ENCODE measurements around the gene TNFSF13B.
"Not testable (repeated sequence)": the region's sequence is repeated elsewhere in the genome, so short reads cannot be mapped to it uniquely, and the experiment has no call there.

The TNFSF13B gene

DNA sequence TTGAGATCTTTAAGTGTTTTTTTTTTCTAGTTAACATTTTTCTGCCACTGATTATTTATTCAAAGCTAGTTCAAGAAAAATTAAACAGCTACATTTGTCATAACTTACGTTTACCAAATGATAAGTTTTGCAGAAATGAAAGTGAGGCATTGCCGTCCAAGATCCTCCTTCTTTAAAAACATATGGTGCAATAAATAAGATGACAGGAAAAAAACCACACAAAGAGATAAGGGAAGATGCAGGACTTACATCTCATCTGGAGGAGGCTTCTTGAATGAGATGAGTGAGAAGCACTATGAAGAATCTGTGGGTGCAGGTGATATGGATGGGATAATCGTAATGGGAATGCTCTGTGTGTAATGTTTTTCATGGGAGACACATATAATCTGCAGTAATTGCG lies 12.4 kb downstream of the TNFSF13B start:
- DNase-seq (ENCODE audit: low read depth in 2 of 2) = no peak

DNA sequence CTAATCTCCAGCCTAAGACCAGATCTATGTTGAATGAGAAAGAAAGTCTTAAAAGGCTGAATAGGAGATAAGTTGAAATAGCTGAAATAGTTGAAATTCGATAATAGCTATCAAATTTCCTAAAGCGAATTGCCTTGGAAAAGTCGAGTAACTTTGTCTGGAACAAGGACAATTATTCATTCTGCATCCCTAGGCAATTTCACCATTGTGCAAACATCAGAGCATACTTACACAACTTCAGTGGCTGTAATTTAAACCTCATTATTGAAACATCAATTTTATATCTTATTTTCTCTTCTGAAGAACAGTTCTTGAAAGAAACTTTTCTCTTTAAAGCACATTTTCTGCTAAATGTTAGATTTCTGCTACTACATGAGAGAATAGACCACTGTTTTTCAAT lies 13.6 kb downstream of the TNFSF13B start:
- no peak for DNase-seq (ENCODE audit: low read depth in 2 of 2)

DNA sequence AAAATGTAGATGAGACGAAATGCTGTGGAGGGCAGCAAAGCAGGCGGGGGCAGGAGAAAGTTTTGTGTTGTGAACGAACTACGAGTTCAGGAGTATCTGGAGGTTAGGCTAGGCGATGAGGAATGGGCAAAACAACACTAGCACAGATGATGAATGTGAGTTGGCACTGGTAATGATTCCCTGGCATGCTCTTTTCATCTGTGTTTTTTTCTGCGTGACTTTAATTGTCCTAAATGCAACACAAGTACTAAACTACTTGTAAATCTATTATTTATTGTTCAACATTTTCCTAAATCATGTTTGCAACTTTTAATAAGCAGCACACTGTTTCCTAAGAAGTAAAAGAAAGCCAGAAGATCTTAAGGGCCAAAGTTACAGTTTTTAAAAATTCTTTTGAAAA lies 19.2 kb downstream of the TNFSF13B start:
- no peak for DNase-seq (ENCODE audit: low read depth in 2 of 2)

DNA sequence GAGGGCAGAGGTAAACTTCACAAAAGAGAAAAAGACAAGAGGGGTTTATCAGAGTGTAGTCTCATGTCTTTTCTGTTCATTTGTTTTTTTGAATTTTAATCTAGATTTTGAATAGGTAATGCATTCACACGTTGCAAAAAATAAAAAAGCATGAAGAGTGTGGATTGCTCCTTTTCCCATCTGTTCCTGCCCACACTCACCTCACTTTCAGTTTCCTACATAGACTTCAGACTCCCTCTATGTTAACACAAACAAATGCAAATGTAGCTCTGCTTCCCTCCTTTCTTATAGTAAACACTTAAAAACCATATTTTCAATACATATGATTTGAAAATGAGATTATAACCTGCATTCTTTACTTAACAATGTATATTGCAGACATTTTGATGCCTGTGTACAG lies 20.3 kb downstream of the TNFSF13B start:
- DNase-seq (ENCODE audit: low read depth in 2 of 2) = no peak

DNA sequence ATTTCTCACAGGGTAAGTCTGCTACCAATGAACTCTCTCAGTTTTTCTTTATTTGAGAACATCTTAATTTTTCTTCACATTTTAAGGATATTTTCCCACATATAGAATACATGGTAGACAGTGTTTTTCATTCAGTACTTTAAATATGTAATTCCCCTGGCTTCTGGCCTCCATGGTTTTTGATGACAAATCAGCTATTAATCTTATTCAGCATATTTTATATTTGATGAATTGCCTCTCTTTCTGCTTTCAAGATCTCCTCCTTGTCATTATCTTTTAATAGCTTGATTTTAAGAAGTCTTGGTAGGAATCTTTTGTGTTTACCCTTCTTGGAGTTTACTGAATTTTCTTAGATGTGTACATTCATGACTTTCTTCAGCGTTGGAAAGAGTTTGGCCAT lies 27.6 kb downstream of the TNFSF13B start:
- DNase-seq (ENCODE audit: low read depth in 2 of 2) = no peak

DNA sequence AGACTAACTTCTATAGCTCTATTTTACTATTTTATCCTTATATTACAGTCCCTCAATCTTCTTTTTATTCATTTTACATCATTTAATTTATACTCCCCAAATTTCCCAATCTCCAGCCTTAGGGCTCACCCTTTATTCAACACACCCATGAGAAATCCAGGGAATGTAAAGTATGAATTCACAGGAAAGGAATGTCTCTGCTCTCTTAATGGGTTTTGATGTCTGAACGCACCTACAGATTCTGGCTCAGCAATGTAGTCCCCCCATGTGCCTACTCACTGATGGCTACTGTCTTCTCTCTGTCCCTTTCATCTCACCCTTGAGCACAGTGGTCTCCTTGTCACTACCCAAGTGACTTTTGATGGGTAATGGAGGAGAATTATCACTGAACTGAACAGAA lies 32.8 kb downstream of the TNFSF13B start:
- no peak for DNase-seq (ENCODE audit: low read depth in 2 of 2)

DNA sequence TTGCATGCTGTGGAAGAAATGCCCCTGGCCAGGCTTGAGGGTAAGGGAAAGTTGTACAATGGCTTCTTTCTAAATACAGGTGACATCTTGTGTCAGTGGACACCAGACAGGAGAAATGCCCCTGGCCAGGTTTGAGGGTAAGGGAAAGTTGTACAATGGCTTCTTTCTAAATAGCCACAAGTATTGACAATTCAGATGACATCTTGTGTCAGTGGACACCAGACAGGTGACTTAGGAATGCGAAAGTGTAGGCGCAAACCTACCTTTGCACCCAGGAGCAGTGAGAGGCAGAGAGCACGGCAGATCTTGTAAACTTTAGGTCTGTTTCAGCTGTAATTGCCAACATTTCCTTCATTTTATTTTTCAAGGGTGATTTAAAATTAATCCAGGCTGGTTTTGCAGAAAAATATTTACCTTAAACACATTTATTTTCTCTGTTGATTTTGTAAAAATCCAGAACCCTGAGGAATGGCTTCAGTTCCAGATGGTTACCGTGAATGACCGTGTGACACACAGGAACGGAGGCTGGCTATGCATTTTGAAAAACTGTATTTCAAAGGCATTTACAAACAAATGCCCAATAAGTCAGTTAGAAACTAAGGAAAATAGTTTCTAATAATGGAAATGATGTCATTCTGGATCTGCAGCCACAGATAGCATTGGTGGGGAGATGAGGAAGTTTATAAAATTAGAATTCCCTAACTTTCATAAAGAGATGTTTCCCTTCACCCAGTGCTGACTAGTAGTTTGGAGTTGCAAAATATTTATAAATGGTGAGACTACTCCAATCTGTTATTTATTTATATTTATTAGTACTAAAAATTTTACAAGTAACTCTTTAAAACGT lies 34.9 kb downstream of the TNFSF13B start:
- DNase-seq (ENCODE audit: low read depth in 2 of 2) = no peak

DNA sequence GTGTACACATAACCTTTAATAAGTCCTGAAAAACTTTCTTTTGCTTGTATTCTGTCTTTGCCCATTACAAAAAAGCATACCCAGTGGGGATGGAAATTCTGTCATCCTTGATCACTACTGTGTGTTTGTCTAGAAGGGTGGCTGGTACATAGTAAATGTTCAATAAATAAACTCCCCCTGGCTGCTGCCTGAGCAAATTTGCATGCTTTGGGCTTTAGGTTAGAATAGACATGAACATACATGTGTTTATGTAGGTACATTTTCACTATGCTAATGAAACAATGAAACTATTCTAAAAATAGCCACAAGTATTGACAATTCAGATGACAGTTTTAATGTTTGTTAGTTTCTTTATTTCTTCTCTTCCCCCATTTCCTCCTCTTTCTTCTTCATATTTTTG lies 36.1 kb downstream of the TNFSF13B start:
- no peak for DNase-seq (ENCODE audit: low read depth in 2 of 2)

DNA sequence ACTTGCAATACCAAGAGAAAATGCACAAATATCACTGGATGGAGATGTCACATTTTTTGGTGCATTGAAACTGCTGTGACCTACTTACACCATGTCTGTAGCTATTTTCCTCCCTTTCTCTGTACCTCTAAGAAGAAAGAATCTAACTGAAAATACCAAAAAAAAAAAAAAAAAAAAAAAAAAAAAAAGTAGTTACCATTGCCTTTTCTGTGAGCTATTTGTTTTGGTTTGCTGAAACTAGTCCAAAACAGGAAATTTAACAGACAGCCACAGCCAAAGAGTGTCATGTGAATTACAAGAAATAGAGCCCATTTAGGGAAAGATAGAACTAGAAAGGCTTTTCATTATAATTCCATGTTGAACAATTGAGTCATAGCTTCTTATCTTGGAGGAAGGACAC lies 37.3 kb downstream of the TNFSF13B start:
- no peak for DNase-seq (ENCODE audit: low read depth in 2 of 2)

DNA sequence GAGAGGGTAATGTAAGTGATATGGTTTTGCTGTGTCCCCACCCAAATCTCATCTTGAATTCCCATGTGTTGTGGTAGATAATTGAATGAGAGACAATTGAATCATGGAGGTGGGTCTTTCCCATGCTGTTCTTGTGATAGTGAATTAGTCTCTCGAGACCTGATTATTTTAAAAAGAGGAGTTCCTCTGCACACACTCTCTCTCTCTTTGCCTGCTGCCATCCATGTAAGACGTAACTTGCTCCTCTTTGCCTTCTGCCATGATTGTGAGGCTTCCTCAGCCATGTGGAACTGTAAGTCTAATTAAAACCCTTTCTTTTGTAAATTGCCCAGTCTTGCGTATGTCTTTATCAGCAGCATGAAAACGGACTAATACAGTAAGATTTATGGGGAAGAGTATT lies 42.1 kb downstream of the TNFSF13B start:
- DNase-seq (ENCODE audit: low read depth in 2 of 2) = not testable (repeated sequence)

DNA sequence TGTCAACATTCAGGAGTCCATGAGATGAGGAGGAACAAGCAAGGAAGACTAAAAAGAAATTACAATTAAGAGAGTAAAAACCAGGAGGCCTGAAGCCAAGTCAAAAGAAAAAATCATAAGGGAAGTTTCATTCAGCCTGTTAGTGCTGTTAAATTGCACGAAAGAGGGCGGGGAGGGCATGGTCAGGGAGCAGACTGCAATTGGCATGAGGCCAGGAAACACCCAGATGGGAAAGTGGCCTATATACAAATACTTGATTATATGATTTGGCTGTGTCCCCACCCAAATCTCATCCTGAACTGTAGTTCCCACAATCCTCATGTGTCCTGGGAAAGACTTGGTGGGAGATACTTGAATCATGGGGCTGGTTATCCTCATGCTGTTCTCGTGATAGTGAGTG lies 43.9 kb downstream of the TNFSF13B start:
- no peak for DNase-seq (ENCODE audit: low read depth in 2 of 2)

DNA sequence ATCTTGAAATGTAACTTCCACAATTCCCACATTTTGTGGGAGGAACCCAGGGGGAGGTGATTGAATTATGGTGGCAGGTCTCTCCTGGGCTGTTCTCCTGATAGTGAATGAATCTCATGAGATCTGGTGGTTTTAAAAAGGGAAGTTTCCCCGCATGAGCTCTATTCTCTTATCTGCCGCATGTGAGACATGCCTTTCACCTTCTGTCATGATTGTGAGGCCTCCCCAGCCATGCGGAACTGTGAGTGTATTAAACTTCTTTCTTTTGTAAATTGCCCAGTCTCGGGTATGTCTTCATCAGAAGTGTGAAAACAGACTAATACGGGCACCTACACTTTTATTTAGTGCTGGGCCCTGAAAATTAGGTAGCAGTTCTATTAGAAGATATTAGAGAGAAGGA lies 45.8 kb downstream of the TNFSF13B start:
- DNase-seq (ENCODE audit: low read depth in 2 of 2) = no peak

DNA sequence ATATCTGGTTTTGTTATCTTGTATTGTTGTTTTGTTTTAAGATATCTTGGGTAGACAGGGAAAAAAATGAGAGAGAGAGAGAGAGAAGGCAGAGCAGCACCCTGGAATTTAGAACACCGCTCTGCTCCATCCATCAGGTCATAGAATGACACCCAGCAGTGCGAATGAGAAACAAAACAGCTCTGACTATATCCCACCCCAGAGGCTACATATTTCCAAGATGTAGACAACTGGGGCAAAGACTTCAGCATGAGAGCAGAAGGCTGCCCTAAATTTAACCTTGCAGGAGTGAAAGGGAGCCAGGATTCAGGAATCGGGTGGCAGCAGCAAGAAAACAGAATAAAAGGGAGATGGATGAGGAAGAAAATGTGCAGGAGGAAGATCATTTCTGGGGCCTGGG lies 46.5 kb downstream of the TNFSF13B start:
- DNase-seq (ENCODE audit: low read depth in 2 of 2) = no peak

DNA sequence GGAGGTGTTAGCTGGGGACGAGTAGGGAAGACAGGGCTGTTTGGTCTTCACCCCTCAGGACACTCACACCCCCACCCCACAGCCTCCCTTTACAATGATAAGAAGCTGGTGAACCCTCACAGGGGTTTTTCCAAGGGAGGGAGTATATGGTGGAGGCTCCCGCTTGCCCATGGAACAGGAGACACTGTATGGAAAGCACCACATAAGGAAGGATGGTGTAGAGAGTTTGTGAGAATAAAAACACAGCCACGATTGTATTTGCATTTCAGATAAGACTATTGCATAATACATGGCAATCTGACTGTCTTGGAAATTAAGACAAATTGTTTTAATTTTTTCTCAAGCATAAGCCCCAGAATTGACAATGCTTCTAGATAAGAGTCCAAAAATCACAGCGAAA lies 46.9 kb downstream of the TNFSF13B start:
- DNase-seq (ENCODE audit: low read depth in 2 of 2) = no peak

DNA sequence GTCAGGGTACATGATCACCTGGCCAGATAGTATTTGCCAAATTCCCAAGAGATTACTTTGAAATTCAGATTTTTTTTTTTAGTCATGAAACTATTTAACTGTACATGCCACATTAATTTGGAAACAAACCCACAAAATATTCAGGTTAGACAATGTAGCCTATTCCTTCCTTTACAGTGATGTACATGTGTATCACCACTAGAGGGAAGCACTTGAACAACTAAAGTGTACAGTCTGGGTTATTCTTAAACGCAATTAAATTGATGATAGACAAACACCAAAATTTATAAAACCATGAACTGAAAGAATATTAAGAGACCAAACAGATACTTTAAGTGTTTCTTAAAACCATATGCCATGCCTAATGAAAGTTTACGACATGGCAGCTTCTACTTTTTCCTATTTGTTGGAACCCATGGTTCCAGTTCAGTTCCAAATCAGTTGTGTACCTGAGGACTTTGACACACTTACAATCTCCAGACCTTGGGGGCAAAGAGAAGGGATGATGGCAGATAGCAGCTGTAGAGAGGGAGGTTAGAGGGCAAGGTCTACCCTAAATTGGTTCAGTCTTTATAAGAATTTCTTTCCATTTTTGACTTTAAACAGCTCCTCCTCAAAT lies 52.8 kb downstream of the TNFSF13B start:
- no peak for DNase-seq (ENCODE audit: low read depth in 2 of 2)

DNA sequence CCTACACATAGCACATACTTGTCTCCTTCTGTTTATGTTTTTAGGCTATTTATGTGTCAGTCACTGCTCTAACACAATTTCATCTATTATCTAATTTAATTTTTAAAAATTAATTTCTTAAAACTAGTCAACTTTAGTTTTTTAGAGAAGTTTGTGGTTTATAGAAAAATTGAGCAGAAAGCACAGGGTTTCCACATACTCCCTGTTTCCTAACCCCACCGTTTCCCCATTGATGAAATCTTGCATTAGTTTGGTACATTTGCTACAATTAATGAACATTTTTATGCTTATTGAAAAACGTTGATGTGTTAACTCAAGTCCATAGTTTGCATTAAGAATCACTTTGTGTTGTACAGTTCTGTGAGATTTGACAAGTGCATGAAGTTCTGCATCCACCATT lies 53.5 kb downstream of the TNFSF13B start:
- no peak for DNase-seq (ENCODE audit: low read depth in 2 of 2)

DNA sequence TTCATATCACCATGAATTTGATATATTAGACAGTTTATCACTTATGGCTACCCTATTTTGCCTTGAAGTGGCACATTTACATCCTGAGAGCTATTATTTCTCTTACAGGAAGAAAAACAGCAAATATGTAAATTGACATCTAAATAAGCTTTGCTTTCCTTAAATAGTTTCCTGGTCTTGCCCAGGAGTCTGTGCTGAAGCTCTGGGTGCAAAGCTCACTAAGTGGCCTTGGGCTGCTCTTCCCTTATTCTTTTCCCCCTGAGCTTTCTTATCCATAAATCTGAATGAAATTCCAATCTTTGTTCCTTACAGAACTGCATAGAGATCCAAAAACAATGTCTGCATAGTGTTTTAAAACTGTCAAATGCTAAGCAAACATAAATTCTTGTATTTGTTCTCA lies 56.3 kb downstream of the TNFSF13B start:
- DNase-seq (ENCODE audit: low read depth in 2 of 2) = no peak

DNA sequence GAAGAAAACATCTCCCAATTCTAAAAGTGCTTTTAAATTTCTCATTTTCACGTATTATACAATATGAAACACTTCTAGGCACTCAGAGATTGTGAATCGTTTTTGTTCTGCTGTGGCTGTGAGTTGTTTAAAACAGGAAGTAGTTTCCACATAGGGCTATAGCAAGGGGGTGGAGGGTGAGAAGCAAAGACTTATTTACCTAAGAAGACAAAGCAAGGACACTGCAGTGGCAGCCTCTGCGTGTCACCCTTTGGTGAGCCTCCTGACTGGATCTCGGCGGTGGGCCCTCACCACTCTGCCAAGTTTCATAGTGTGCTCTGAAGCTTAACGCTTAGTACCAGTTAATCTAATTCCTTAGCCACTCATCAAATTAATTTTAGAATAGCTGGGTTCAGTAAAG lies 56.8 kb downstream of the TNFSF13B start:
- DNase-seq (ENCODE audit: low read depth in 2 of 2) = no peak

DNA sequence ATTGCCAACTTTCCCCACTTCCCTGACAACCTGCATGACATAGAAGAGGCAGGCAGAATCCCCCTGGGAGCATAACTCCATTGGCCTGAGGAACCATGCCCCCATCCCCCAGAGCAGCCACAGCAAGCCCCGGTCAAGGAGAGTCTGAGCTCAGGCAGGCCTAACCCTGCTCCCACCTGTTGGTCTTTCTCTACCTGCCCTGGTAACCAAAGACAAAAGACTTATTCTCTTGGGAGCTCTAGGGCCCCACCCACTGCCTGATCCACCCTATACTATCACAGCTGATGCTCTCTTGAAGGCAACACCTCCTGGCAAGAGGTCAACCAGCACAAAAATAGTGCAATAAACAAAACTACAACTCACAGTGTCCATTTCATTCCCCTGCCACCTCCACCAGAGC lies 59.3 kb downstream of the TNFSF13B start:
- no peak for DNase-seq (ENCODE audit: low read depth in 2 of 2)

DNA sequence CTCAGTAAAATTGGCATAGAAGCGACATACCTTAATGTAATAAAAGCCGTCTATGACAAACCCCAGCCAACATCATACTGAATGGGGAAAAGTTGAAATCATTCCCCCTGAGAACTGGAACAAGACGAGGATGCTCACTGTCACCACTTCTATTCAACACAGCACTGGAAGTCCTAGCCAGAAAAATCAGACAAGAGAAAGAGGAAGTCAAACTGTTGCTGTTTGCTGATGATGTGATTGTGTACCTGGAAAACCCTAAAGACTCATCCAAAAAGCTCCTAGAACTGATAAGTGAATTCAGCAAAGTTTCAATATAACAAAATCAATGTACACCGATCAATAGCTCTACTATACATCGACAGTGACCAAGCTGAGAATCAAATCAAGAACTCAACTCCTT lies 63.3 kb downstream of the TNFSF13B start:
- DNase-seq (ENCODE audit: low read depth in 2 of 2) = no peak

DNA sequence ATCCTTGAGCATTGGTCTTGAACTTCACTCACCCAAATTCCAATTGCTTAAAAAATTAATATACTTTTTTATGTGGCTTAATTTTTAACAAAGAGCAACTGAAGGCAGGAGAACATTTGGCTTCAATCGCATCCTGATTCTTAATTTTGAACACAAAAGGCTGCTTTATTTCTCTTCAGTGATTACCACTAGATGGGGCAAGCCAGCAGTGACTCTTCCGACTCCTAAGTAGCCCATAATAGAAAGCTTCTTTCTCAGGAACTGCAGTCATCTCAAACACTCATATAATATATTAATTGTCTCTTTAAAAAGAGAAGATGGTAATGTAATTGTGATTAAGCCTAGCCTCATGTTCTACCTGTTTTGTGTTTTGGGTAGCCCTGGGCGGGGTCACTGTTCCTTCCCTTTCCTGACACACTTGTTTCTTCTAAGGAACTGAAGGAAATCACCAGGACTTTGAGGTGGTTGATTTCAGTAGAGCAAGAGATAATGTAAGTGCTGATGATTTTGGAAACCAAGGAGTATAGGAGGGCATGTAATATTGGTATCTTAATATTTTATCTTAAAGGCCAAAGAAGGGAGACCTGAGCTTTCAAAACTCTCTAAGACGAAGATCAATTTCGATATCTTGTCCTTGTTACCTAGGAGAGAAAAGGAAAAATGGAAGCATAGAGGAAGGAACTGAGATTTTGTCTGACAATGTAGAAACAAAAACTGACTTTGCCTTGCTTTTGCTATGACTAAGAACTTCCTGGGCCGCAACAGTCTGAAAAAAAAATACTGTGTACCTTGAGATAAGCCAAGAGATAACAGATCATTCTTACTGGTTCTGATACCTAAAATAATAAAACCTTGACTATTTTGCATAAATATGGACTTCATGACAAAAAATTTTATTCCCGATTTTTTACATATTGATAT lies 73.1 kb downstream of the TNFSF13B start:
- no peak for DNase-seq (ENCODE audit: low read depth in 2 of 2)

DNA sequence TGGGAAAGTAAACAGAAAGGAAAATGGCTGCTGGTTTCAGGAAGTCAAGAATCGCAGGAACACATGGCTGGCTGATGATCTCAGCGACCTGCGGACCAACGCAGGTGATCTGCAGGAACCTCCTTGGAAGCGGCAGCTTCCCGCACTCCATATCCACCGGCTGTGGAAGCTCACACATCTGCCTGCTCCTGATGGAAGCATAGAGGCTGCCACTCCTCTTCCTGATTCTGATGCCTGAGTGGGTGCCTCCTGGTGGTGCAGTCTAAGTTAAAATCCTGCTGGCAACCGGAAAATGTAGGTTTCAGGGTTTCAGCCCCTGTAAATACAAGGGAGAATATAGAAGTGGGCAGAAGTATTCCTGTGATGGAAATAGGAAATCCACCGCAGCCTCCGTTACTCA lies 75.5 kb downstream of the TNFSF13B start:
- no peak for DNase-seq (ENCODE audit: low read depth in 2 of 2)

DNA sequence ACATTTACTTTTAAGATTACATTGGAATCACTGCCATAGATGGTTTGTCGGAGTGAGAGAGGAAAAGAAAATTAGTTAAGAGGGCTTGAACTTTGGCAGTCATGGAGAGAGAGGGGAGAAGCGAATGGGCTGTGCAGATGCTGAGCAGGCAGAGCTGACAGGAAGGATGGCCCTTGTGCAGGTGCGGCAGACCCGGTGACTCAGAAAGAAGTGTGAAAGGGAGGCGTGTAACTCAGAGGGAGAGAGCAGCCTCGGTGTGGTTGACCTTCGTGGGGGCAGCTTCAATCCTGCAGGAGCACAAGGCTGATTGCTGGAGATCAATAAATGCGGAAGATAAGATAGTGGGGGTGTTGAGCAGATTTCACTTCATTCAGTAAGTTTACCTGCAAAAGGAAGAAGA lies 76.9 kb downstream of the TNFSF13B start:
- no peak for DNase-seq (ENCODE audit: low read depth in 2 of 2)

Measured in stimulated activated CD4-positive, alpha-beta T cell treated with anti-CD3 and anti-CD28 coated beads, Interleukin-12 subunit alpha, Interleukin-12 subunit beta, amount 100 ng/mL, for 24 hours (primary cell).